ENCODE results near the gene DOCK6.
A peak's percentile ranks its signal among the peaks of the same experiment; 100 is the strongest.

DOCK6 gene

DNA sequence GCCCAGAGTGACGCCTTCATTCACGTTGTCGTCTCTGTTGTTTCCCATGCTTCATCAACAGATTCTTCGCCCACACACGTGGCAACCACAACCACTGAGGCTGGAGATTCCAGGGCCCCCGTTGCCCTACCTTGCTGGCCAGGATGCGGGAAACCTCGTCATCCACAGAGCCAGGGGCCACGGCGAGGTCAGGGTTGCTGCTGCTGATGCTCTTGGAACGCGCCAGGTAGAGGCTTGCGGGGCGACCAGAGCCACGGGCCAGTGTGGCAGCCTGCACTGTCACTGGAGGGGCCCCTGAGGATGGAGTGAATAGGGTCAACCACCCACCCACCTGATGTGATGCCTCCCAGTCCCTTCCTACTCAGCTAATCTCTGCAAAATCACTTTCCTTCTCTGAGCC, 29.3 kb downstream of the DOCK6 start:
- H3K79me2 ChIP-seq (ENCODE audit: control insufficient read depth, insufficient read depth, low read length, poor library complexity) = no peaks in the 10 kb centered on the region
- no peak for DNase-seq
- H3K27ac ChIP-seq (ENCODE audit: low read depth, low read length) = no peak overlapping the region
- no peak overlapping the region for H3K4me3 ChIP-seq (ENCODE audit: low read depth, low read length)
- WGBS (ENCODE audit: extremely low coverage, insufficient coverage, insufficient read length) = no CpG with 5 or more reads among the region's 15 CpGs
- H4K91ac ChIP-seq (ENCODE audit: low read depth, low read length) = no peak overlapping the region
- H3K9ac ChIP-seq (ENCODE audit: low read length) = no peak overlapping the region
- no peaks in the 10 kb centered on the region for H3K79me1 ChIP-seq (ENCODE audit: low read length)
- H3K9me3 ChIP-seq (ENCODE audit: insufficient read depth, low read depth, low read length) = no peaks in the 10 kb centered on the region
- H3K36me3 ChIP-seq (ENCODE audit: control insufficient read depth in 1 of 2, insufficient read depth in 2 of 2, low read length in 2 of 2) = peaks cover 10 to 25% of the 10 kb centered on the region in 2 experiments
- no peak overlapping the region for H2BK12ac ChIP-seq (ENCODE audit: low read length)
- H2BK5ac ChIP-seq (ENCODE audit: low read depth, low read length, poor library complexity) = no peak overlapping the region
- H3K4me2 ChIP-seq (ENCODE audit: low read length) = no peak overlapping the region
- H3K14ac ChIP-seq (ENCODE audit: low read length) = no peak overlapping the region
- no peak overlapping the region for H2BK120ac ChIP-seq (ENCODE audit: insufficient read depth, low read length, poor library complexity)
- H2AFZ ChIP-seq (ENCODE audit: insufficient read depth, low read length, poor library complexity) = no peak overlapping the region
- no peak overlapping the region for H4K8ac ChIP-seq (ENCODE audit: low read depth, low read length)
- H4K12ac ChIP-seq (ENCODE audit: low read depth, low read length) = no peak overlapping the region
- no peaks in the 10 kb centered on the region for H3K27me3 ChIP-seq (ENCODE audit: insufficient read depth, low read length)
- H3K23ac ChIP-seq (ENCODE audit: low read length) = no peak overlapping the region
- H2AK5ac ChIP-seq (ENCODE audit: low read length) = no peak overlapping the region
- no peak overlapping the region for H3K4ac ChIP-seq (ENCODE audit: low read depth, low read length)
- H3K18ac ChIP-seq (ENCODE audit: low read length) = no peak overlapping the region
- H3K4me1 ChIP-seq (ENCODE audit: control insufficient read depth in 1 of 2, insufficient read depth in 2 of 2, low read length in 2 of 2) = no peaks in the 10 kb centered on the region

DNA sequence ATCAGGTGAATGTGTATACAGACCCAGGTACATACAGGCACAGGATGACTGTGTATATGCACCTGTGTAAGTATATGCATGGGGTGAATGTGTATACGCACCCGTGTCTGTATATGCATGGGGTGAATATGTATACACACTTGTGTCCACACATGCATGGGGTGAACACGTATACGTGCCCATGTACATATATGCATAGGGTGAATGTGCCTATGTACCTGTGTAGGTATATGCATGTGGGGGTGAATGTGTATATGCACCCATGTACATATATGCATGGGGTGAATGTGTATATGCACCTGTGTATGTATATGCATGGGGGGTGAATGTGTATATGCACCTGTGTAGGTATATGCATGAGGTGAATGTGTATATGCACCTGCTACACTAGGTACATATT, 29.8 kb downstream of the DOCK6 start:
- H2BK120ac ChIP-seq (ENCODE audit: insufficient read depth, low read length, poor library complexity) = no peak overlapping the region
- no peaks in the 10 kb centered on the region for H3K79me1 ChIP-seq (ENCODE audit: low read length)
- H4K8ac ChIP-seq (ENCODE audit: low read depth, low read length) = no peak overlapping the region
- no peak overlapping the region for H3K27ac ChIP-seq (ENCODE audit: low read depth, low read length)
- H2BK5ac ChIP-seq (ENCODE audit: low read depth, low read length, poor library complexity) = no peak overlapping the region
- H3K18ac ChIP-seq (ENCODE audit: low read length) = no peak overlapping the region
- no peaks in the 10 kb centered on the region for H3K4me1 ChIP-seq (ENCODE audit: control insufficient read depth in 1 of 2, insufficient read depth in 2 of 2, low read length in 2 of 2)
- H3K9ac ChIP-seq (ENCODE audit: low read length) = peak overlapping the region; percentile 39
- H4K12ac ChIP-seq (ENCODE audit: low read depth, low read length) = no peak overlapping the region
- H2AFZ ChIP-seq (ENCODE audit: insufficient read depth, low read length, poor library complexity) = no peak overlapping the region
- H3K27me3 ChIP-seq (ENCODE audit: insufficient read depth, low read length) = no peaks in the 10 kb centered on the region
- no peak overlapping the region for H2BK12ac ChIP-seq (ENCODE audit: low read length)
- H3K4me2 ChIP-seq (ENCODE audit: low read length) = no peak overlapping the region
- H3K4ac ChIP-seq (ENCODE audit: low read depth, low read length) = no peak overlapping the region
- H3K14ac ChIP-seq (ENCODE audit: low read length) = no peak overlapping the region
- H3K9me3 ChIP-seq (ENCODE audit: insufficient read depth, low read depth, low read length) = no peaks in the 10 kb centered on the region
- peaks cover 10 to 23% of the 10 kb centered on the region in 2 experiments for H3K36me3 ChIP-seq (ENCODE audit: control insufficient read depth in 1 of 2, insufficient read depth in 2 of 2, low read length in 2 of 2)
- DNase-seq = no peak
- H3K23ac ChIP-seq (ENCODE audit: low read length) = no peak overlapping the region
- no peak overlapping the region for H3K4me3 ChIP-seq (ENCODE audit: low read depth, low read length)
- H3K79me2 ChIP-seq (ENCODE audit: control insufficient read depth, insufficient read depth, low read length, poor library complexity) = no peaks in the 10 kb centered on the region
- no CpG with 5 or more reads among the region's 4 CpGs for WGBS (ENCODE audit: extremely low coverage, insufficient coverage, insufficient read length)
- no peak overlapping the region for H2AK5ac ChIP-seq (ENCODE audit: low read length)
- no peak overlapping the region for H4K91ac ChIP-seq (ENCODE audit: low read depth, low read length)

DNA sequence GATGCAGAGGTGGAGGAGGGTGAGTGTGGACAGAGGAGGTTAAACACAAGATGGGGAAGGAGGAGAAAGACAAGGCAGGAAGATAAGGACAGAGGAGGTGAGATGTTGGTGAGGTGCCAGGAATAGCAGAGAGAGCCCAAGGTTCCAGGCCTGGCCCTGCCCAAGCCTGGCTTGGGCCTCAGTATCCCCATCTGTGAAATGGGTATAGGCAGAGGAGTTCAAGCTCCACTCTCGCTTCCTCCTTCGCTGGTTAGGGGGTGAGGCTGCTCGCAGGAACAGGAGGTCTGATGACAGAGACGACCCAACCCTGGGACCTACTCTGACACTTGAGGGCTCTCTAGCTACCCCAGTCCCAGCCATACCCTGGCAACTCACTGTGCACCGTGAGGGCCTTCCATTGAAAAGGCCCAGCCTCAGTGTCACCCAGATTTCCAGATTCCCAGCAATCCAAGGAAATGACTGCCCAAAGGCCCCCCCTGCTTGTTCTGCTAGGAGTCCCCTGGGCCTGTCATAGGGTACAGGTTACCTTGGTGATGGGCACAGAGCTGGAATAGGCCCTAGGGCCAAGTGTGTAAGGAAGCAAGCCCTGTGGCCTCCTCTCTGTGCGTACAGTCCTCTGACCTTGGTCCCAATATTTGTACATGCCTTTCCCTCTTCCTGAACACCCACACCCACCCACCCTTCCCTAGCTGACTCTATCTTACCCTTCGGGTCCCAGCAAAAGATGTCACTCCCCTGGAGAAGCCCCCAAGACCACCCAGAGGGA, 31.5 kb downstream of the DOCK6 start:
- Histone ChIP-seq H4K91ac (ENCODE audit: low read depth, low read length) (no peak overlapping the region), H3K79me2 (ENCODE audit: control insufficient read depth, insufficient read depth, low read length, poor library complexity) (no peaks in the 10 kb centered on the region), H3K4me3 (ENCODE audit: low read depth, low read length) (no peak overlapping the region), H3K27me3 (ENCODE audit: insufficient read depth, low read length) (no peaks in the 10 kb centered on the region), H2BK120ac (ENCODE audit: insufficient read depth, low read length, poor library complexity) (no peak overlapping the region), H2BK5ac (ENCODE audit: low read depth, low read length, poor library complexity) (no peak overlapping the region), H3K9me3 (ENCODE audit: insufficient read depth, low read depth, low read length) (no peaks in the 10 kb centered on the region), H3K4me2 (ENCODE audit: low read length) (no peak overlapping the region), H4K8ac (ENCODE audit: low read depth, low read length) (no peak overlapping the region), H3K27ac (ENCODE audit: low read depth, low read length) (no peak overlapping the region), H3K23ac (ENCODE audit: low read length) (no peak overlapping the region), H3K18ac (ENCODE audit: low read length) (no peak overlapping the region), H3K79me1 (ENCODE audit: low read length) (no peaks in the 10 kb centered on the region), H4K12ac (ENCODE audit: low read depth, low read length) (no peak overlapping the region), H3K4me1 (ENCODE audit: control insufficient read depth in 1 of 2, insufficient read depth in 2 of 2, low read length in 2 of 2) (no peaks in the 10 kb centered on the region), H3K14ac (ENCODE audit: low read length) (no peak overlapping the region), H2AK5ac (ENCODE audit: low read length) (no peak overlapping the region), H2AFZ (ENCODE audit: insufficient read depth, low read length, poor library complexity) (no peak overlapping the region), H3K9ac (ENCODE audit: low read length) (no peak overlapping the region), H3K4ac (ENCODE audit: low read depth, low read length) (no peak overlapping the region), H2BK12ac (ENCODE audit: low read length) (no peak overlapping the region), H3K36me3 (ENCODE audit: control insufficient read depth in 1 of 2, insufficient read depth in 2 of 2, low read length in 2 of 2) (peaks cover 5 to 18% of the 10 kb centered on the region in 2 experiments)
- no peak for DNase-seq
- WGBS (ENCODE audit: extremely low coverage, insufficient coverage, insufficient read length) = no CpG with 5 or more reads among the region's 7 CpGs

DNA sequence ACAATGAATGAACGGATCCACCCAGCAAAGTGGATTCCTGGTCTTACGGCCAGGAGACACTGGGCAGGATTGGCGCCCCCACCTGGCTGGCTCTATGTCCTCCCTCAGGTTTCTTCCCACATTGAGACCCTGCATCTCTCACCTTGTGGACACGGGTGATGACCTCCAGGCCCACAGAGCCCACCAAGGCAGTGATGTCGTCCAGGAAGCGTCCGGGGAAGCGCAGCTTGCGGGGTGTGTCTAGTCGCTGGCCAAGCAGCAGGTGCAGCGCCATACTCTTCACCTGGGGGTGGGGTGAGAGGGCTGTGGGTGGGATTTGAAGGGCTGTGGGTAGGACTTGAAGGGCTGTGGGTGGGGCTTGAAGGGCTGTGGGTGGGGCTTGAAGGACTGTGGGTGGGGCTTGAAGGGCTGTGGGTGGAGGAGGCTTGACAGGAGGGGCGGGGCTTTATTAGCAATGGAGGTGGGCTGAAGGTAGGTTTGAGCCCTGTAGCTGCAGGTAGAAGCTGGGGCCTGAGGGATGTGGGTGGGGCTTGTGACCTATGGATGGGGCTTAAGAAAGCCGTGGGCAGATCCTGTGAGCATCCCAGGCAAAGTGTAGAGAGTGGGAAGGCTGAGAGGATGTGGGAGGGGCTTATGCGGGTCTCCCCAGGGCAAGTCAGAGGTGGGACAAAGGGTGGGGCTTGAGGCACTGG, 35.0 kb downstream of the DOCK6 start:
- Histone ChIP-seq H2AFZ (ENCODE audit: insufficient read depth, low read length, poor library complexity) (no peak overlapping the region), H3K79me1 (ENCODE audit: low read length) (no peaks in the 10 kb centered on the region), H3K18ac (ENCODE audit: low read length) (no peak overlapping the region), H3K27ac (ENCODE audit: low read depth, low read length) (no peak overlapping the region), H4K91ac (ENCODE audit: low read depth, low read length) (no peak overlapping the region), H3K79me2 (ENCODE audit: control insufficient read depth, insufficient read depth, low read length, poor library complexity) (no peaks in the 10 kb centered on the region), H3K4me1 (ENCODE audit: control insufficient read depth in 1 of 2, insufficient read depth in 2 of 2, low read length in 2 of 2) (no peaks in the 10 kb centered on the region), H3K4me2 (ENCODE audit: low read length) (no peak overlapping the region), H2BK12ac (ENCODE audit: low read length) (no peak overlapping the region), H4K8ac (ENCODE audit: low read depth, low read length) (no peak overlapping the region), H3K36me3 (ENCODE audit: control insufficient read depth in 1 of 2, insufficient read depth in 2 of 2, low read length in 2 of 2) (peaks cover 3 to 10% of the 10 kb centered on the region in 2 experiments), H3K27me3 (ENCODE audit: insufficient read depth, low read length) (no peaks in the 10 kb centered on the region), H3K9me3 (ENCODE audit: insufficient read depth, low read depth, low read length) (no peaks in the 10 kb centered on the region), H4K12ac (ENCODE audit: low read depth, low read length) (no peak overlapping the region), H2BK5ac (ENCODE audit: low read depth, low read length, poor library complexity) (no peak overlapping the region), H3K14ac (ENCODE audit: low read length) (no peak overlapping the region), H2AK5ac (ENCODE audit: low read length) (no peak overlapping the region), H2BK120ac (ENCODE audit: insufficient read depth, low read length, poor library complexity) (no peak overlapping the region), H3K4me3 (ENCODE audit: low read depth, low read length) (no peak overlapping the region), H3K23ac (ENCODE audit: low read length) (no peak overlapping the region), H3K9ac (ENCODE audit: low read length) (no peak overlapping the region), H3K4ac (ENCODE audit: low read depth, low read length) (no peak overlapping the region)
- peak; percentile 1 to 26 for DNase-seq
- WGBS (ENCODE audit: extremely low coverage, insufficient coverage, insufficient read length) = no CpG with 5 or more reads among the region's 14 CpGs
